Hematopoietic multipotent progenitor cell treated with erythropoietin and hydrocortisone succinate and interleukin-3 and kit ligand, for 6 days (in vitro differentiated cells): Measurements from ENCODE around the gene MVB12B.

Experiments
- DNase-seq: peaks from one replicate; pipeline ENCODE4 v3.0.0-alpha.2; 2015

Gene MVB12B

GRCh38 chr9:126389992-126390391, 63.4 kb downstream of the MVB12B start:
- peak; percentile 44 for DNase-seq

- DNase-seq = no peak
Measured at GRCh38 chr9:126390923-126391322, 64.3 kb downstream of the MVB12B start.

GRCh38 chr9:126391713-126392661, 65.4 kb downstream of the MVB12B start:
- no peak for DNase-seq

GRCh38 chr9:126392662-126393371, 66.2 kb downstream of the MVB12B start:
- no peak for DNase-seq

GRCh38 chr9:126393876-126394275, 67.2 kb downstream of the MVB12B start:
- DNase-seq = no peak

GRCh38 chr9:126394802-126395201, 68.2 kb downstream of the MVB12B start:
- DNase-seq = no peak

GRCh38 chr9:126395439-126396212, 69.0 kb downstream of the MVB12B start:
- no peak for DNase-seq

GRCh38 chr9:126397056-126397455, 70.4 kb downstream of the MVB12B start:
- DNase-seq = peak; percentile 41

- DNase-seq = peak; percentile 70
Measured at GRCh38 chr9:126398403-126399058, 71.9 kb downstream of the MVB12B start.

- DNase-seq = no peak
Measured at GRCh38 chr9:126399251-126399650, 72.6 kb downstream of the MVB12B start.

- no peak for DNase-seq
Measured at GRCh38 chr9:126399789-126400188, 73.2 kb downstream of the MVB12B start.

- DNase-seq = no peak
Measured at GRCh38 chr9:126400571-126400970, 73.9 kb downstream of the MVB12B start.

GRCh38 chr9:126401107-126401506, 74.5 kb downstream of the MVB12B start:
- DNase-seq = no peak

GRCh38 chr9:126401581-126401980, 75.0 kb downstream of the MVB12B start:
- no peak for DNase-seq

GRCh38 chr9:126403397-126403796, 76.8 kb downstream of the MVB12B start:
- DNase-seq = no peak

- no peak for DNase-seq
Measured at GRCh38 chr9:126404459-126404858, 77.8 kb downstream of the MVB12B start.

- DNase-seq = no peak
Measured at GRCh38 chr9:126406075-126406667, 79.5 kb downstream of the MVB12B start.

GRCh38 chr9:126407114-126407870, 80.7 kb downstream of the MVB12B start:
- no peak for DNase-seq

GRCh38 chr9:126408004-126408403, 81.4 kb downstream of the MVB12B start:
- DNase-seq = no peak

GRCh38 chr9:126410229-126410628, 83.6 kb downstream of the MVB12B start:
- DNase-seq = no peak

GRCh38 chr9:126411225-126411947, 84.8 kb downstream of the MVB12B start:
- no peak for DNase-seq
